GM19468 (cell line): ENCODE results near the gene RBMS1.

Source experiments
- ATAC-seq: cut with Tn5 transposase; IDR thresholded peaks from one replicate; pipeline ENCODE4 v1.9.1; 2021; ENCODE audit warnings: mild to moderate bottlenecking, moderate library complexity, moderate number of reproducible peaks; ENCODE audit not compliant: unreplicated experiment; ENCODE audit errors: extremely low read depth

RBMS1 gene

DNA sequence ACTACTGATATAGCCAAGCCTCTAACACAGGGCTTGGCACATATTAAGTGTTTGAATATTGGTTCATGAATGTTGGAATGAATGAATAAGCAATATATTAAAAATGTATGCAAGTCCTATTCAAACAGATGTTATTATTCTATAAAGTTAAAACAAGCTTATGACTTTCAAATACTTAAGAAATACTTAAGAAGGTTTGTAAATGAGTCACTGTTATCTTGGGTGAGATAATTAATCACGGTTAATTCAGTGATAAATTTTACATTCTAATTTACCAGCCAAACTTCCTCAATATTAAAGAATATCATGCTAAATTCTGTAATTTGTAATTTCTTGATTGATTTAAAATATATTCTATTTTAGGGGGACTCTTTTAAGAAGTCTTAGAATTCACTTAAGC, 74.8 kb downstream of the RBMS1 start:
- ATAC-seq = no peak

DNA sequence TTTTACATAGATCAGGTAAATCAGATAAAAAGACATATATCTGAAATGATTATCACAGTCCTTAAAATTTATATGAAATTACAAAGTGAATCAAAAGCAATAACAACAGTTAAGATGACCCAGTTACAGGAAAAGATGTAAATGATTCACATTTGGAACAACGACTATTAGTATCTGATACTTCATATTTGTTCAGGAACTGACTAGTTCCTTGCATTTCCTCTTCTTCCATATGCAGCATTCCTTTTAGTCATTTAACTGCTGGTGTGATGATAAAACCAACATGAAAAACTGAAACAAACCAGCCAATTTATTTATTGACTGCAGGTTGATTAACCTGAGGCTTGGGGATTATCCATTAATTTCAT, 75.2 kb downstream of the RBMS1 start:
- ATAC-seq = no peak

- no peak for ATAC-seq
Measured at GRCh38 chr2:160417745-160418397, 75.7 kb downstream of the RBMS1 start.

- ATAC-seq = no peak
Measured at GRCh38 chr2:160415991-160416390, 77.6 kb downstream of the RBMS1 start.

DNA sequence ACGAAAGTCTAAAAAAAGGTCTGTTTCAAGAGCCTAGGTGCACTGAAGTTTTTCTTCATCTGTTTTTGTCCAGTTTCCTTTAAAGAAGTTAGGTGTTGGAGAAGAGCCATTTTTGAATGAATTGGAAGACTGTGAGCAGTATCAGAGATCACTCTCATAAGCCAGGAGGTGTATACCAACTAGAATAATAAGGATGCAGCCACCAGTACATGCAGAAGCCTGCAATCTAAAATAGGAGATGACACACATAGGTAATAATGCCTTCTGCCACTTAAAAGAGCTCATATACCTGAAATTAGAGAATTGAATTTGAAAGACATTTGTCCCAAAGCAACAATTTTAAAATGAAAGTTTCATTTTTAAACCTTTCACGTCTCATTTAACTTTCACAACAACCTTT, 81.7 kb downstream of the RBMS1 start:
- ATAC-seq = no peak

- no peak for ATAC-seq
Measured at GRCh38 chr2:160411167-160411566, 82.4 kb downstream of the RBMS1 start.

- no peak for ATAC-seq
Measured at GRCh38 chr2:160409480-160409879, 84.1 kb downstream of the RBMS1 start.

DNA sequence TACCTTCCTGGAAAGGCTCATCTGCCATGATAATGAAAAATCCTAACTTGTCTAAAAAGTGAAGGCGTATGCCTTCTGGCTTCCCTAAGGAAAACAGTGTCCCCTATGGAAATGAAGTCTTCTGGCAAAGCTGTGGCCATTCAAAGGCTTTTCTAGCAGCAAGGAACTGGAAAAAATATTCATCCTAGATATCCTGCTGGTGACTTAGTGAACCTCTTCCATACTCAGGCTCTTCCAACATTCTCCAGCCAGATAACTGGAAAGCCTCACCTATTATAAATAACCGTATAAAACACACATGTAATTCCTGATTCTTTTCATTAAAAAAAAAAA, 84.7 kb downstream of the RBMS1 start:
- no peak for ATAC-seq

GRCh38 chr2:160408173-160408958, 85.2 kb downstream of the RBMS1 start:
- no peak for ATAC-seq

DNA sequence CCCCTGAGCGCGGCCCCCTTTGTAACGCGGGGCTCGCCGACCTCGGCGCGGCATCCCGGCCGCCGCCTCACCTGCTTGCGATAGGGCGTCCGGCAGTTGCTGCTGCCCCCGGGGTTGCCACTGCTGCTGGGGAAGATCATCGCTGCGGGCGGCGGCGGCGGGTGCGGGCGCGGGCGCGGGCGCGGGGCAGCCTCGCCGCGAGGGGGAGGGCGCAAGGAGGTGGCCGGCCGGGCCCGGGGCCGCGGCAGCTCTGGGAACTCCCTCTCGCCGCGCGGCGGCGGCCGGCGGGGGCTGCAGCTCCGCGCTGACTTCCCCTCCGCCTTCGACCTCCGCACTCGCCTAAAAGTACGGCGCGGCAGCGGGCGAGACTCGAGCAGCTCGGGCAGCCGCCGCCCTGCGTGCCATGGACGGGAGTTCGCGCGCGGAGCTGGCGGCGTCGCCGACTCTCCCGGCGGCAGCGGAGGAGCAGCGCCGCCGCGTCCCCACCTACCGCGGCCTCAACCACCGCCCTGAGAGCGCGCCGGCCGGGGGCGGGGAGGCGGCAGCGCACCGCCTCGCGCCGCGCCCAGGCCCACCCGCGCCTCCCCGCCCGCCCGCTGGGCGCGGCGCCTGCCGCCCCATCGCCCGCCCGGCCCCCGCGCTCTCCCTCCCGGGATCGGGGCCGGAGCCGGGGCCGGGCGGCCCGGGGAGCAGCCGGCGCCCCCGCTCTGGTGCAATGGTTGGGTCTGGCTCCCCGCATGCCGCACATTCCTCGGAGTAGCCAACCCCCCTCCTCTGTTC, 86.0 kb downstream of the RBMS1 start:
- peak; percentile 26 for ATAC-seq

- ATAC-seq = no peak
Measured at GRCh38 chr2:160406591-160407392, 86.8 kb downstream of the RBMS1 start.

- ATAC-seq = no peak
Measured at GRCh38 chr2:160405077-160405867, 88.3 kb downstream of the RBMS1 start.

- ATAC-seq = no peak
Measured at GRCh38 chr2:160402997-160403979, 90.3 kb downstream of the RBMS1 start.

GRCh38 chr2:160402501-160402900, 91.1 kb downstream of the RBMS1 start:
- ATAC-seq = no peak

GRCh38 chr2:160401895-160402294, 91.7 kb downstream of the RBMS1 start:
- ATAC-seq = no peak

- no peak for ATAC-seq
Measured at GRCh38 chr2:160399880-160400279, 93.7 kb downstream of the RBMS1 start.

DNA sequence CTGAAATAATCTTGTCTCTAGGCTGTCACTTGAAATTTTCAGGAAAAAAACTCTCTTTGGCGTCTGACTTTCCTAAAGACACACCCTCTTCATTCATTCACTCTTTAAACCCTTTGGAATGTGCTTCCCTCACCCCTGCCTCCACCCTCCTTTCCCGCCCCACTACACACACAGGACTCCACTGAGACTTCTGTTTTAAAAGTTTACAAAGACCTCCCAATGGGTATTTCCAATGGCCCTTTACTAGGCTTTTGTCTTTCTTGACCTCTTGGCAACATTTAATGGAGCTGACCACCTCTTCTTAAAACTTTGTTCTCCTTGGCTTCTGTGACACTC, 96.1 kb downstream of the RBMS1 start:
- no peak for ATAC-seq

DNA sequence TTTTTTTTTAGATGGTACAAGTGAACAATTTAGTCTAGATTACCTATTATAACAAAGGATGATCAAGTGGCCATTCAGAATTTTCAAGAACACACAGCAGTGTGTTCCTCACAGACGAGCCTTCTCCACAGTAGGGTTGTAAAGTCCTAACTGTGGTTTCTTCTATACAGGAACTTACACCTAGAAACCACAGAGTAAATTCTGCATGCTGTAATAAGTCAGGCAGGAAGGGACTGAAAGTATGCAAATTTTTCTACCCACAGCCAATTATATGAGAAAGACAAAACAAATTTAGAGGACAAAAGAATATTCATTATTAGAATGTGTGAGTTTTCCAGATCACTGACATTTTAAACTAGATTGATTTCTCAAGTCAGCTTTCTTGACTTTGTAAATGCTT, 99.5 kb downstream of the RBMS1 start:
- ATAC-seq = peak; percentile 97

DNA sequence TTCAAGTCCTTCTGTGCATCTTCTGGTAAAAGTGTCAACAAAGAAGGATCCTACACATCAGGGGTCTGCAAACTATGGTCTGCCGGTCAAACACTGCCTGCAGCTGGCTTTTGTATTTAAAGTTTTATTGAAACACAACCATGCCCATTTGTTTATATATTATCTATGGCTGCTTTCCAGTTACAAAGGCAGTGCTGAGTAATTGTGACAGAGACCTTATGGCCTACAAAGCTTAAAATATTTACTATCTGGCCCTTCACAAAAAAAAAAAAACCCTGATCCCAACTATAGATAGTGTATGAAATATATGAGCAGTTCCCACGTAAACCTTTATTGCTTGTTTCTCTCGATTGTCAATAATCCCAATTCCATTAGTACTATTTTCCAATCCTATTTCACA, 101.4 kb downstream of the RBMS1 start:
- no peak for ATAC-seq
